Panc1 (cell line): ENCODE measurements around the gene DUSP16.

Experiments
- CTCF ChIP-seq: fragments of 450-650 bp; IDR thresholded peaks from 2 replicates; pipeline ENCODE4 v1.5.1; 2017; ENCODE audit warnings: mild to moderate bottlenecking
- REST ChIP-seq, 2 experiments: IDR thresholded peaks; 2 replicates each; pipeline ENCODE4 v1.6.1; 2011 to 2012; ENCODE audit warnings: low read depth in 2 of 2, control low read depth in 1 of 2, low read length in 1 of 2, mild to moderate bottlenecking in 1 of 2, moderate library complexity in 1 of 2; ENCODE audit not compliant: insufficient read depth in 1 of 2

DNA sequence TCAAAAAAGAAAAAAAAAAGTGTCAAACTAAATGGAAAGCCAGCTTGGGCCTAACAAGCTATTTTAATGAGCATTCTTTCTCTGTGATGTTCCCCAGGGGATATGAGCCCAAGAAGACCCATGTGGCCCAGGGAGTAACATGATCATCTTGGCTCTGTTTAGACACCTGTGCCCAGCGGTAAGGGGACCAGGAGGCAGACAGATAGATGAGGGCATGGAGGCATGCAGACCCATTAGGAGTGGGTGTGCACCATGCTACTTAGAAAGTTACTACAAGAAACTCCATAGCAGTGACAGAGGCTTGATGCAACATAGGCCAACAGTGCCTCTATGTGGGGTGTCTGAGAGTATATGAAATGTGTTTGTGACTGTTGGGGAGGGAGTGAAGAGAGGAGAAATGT lies 45.9 kb upstream of the DUSP16 start:
- TF ChIP-seq CTCF (no peak; the same call in 1 of the 2 replicates), REST (IDR thresholded peaks at IDR 0.05; ENCODE audit: insufficient read depth in 1 of 2, low read depth in 2 of 2, low read length in 1 of 2) (no peak)
